T-helper 1 cell treated with Interleukin-12 subunit alpha and Interleukin-12 subunit beta and Interleukin-4 antibody, amounts not matched to agents 30 ng/mL and 1 ng/mL, for 36 hours (primary cell): ENCODE data around the gene CEP152. TPM values are rescaled to one million over a fixed set of nuclear protein-coding genes. Genes with fewer than 3 reads are reported as not detected.
"Not testable (repeated sequence)": the region's sequence is repeated elsewhere in the genome, so short reads cannot be mapped to it uniquely, and the experiment has no call there.

Experiments used
- intact Hi-C: fragments of 100-400 bp; cut with micrococcal nuclease; formaldehyde crosslinking; loops from one replicate; pipeline ENCODE4 v1.15.1; 2024
- total RNA-seq: library from RNA; stranded (reverse); gene quantifications from 2 replicates; pipeline ENCODE4 v1.2.3, GENCODE V29; 2022

The CEP152 gene, protein sequence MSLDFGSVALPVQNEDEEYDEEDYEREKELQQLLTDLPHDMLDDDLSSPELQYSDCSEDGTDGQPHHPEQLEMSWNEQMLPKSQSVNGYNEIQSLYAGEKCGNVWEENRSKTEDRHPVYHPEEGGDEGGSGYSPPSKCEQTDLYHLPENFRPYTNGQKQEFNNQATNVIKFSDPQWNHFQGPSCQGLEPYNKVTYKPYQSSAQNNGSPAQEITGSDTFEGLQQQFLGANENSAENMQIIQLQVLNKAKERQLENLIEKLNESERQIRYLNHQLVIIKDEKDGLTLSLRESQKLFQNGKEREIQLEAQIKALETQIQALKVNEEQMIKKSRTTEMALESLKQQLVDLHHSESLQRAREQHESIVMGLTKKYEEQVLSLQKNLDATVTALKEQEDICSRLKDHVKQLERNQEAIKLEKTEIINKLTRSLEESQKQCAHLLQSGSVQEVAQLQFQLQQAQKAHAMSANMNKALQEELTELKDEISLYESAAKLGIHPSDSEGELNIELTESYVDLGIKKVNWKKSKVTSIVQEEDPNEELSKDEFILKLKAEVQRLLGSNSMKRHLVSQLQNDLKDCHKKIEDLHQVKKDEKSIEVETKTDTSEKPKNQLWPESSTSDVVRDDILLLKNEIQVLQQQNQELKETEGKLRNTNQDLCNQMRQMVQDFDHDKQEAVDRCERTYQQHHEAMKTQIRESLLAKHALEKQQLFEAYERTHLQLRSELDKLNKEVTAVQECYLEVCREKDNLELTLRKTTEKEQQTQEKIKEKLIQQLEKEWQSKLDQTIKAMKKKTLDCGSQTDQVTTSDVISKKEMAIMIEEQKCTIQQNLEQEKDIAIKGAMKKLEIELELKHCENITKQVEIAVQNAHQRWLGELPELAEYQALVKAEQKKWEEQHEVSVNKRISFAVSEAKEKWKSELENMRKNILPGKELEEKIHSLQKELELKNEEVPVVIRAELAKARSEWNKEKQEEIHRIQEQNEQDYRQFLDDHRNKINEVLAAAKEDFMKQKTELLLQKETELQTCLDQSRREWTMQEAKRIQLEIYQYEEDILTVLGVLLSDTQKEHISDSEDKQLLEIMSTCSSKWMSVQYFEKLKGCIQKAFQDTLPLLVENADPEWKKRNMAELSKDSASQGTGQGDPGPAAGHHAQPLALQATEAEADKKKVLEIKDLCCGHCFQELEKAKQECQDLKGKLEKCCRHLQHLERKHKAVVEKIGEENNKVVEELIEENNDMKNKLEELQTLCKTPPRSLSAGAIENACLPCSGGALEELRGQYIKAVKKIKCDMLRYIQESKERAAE (N-terminal part only)
- 21.4 and 25.0 TPM in 2 replicates for total RNA-seq

DNA sequence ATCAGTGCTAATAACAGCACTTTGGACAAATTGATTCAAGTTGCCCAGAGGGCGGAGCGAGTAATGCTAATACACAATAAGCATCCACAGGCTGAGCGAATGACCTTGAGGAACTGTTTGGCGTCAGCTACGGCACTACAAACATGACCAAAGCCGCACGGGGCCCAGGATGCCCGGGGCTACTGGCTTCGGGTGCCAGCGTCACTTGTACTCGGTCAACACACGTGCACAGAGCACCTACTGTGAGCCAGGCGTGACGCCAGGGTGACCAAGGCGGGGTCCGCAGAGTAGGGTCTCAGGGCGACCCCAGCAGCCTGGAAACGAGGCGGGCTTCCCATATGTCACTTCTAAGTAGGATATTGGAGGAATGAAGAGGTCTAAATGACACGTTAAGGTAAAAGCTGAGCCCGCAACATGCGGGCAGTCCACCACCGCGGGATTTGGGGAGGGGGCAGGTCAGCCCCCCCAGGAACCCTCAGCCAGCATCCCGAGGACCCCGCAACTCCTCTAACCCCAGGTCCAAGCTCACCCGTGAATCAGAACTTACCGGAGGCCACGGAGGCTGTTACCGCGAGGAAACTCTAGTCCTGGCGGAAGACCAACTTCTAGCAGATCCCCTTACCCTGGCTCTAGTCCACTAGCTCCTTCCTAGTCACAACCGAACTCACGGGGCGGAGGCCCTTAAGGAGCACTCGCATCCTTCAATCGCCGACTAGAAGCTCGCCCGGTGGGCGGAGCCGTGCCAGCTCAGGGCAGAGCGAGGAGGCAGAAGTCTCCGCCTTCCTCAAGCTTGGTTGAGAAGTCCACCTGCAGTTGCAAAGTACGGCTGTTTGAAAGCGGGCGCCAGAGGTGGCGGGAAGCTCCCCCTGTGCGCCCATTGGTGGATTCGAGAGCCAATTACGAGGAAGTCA lies at the start of gene CEP152:
TSS of gene CEP152 (minus strand) at position 656 of the 911 bp plus-strand sequence. CDS start 5,420 bp downstream, outside the sequence.
- intact Hi-C loops, result loop anchor here (1.0 to 10.0 kb wide), 18 partner anchors 9 to 1954 kb away; partner anchors contain the start of genes COPS2, DUT, EID1 and FAM227B

DNA sequence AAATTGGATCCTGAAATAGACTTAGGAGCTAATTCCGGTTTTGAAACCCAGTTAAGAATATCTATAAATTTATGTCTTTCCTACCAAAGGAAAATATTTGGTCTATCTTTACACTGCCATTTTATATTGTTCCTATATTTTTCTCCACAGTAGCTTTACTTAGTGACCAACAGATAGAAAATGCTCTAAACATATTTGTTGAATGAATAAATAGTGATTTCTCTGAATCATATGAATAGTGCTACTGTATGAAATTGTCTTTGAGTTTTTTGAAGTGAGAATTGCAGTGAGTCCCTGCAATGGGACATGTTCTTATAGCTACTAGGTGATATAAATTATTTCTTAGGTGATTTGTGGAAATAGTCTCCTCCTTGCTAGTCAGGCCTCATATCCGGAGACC lies 48.6 kb upstream of the CEP152 start:
- intact Hi-C loops, result no loop called here

DNA sequence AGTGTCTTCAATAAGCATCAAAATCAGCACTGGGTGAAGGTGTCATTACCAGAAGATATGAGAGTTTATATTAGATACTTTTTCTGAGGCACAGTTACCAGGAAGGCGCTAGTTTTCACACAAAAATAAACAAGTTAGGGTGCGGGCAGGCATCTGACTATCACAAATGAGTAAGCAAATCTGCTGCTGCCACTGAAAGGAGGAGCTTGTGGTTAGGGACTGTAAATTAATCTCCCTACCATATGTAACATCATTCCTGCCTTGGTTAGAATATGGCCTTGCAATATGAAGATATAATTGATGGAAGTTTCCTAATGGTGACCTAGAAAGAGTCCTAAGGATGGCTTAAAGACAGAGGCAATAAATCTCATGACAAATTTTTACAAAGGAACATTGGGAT lies 47.5 kb upstream of the CEP152 start:
- intact Hi-C loops, result no loop called here

DNA sequence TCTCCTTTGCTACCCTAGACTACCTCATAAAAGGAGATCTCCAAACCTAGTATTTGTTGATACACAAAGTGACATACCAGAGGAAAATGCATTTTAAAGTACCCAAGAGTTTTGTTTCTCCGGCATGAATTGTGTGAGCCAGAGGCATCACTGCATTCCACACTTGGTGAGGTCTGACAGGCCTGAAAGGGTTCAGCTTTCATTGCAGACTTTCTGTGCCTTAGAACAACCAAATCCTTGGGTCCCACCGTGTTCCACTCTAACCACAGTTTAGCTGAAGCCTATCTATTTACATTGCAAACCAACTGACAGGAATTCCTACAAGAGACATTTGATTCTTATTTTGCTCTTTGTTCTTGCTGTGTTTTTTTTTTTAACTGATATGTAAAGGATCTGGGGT lies 46.1 kb upstream of the CEP152 start:
- intact Hi-C loops, result no loop called here

DNA sequence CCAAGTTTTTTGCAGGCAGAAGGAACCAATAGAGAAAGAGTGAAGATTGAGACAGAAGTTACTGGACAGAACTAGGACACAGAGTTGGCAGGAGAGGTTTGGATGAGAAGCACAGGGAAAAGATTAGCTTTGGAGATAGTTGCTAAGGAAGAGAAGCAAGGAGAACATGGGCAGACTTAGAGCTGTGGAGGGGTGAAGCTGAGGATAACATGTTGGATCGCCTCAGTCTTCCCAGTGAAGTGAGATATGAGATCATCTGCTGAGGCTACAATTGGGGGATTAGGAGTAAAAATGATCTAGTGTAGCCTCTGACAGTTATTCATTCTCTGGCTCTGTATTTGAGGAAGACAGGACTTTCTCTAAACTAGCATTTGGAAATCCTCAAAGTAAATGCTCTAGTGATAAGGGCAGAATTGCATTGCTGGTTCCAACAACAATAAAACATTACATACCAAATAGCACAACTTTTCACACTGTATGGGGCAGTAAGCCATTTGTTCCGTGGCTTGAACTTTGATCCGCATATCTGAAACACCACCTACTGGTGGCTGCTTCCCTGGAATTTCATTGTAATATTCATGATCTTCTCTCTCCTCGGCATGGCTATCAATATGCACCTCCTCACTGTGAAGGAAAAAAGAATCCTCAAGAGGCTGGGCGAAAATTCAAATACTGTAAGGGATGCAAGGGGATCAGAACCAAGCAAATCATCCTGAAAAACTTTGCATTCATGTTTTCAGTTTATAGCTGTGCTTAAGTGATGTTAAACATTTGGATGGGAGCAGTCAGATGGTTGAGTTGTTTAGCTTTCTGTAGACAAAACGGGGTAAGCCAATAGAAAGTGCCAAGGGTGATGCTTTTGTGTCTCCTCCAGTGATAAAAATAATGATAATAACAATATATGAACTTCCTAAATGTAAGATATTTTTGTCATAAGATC lies 44.9 kb upstream of the CEP152 start:
- intact Hi-C loops, result no loop called here

DNA sequence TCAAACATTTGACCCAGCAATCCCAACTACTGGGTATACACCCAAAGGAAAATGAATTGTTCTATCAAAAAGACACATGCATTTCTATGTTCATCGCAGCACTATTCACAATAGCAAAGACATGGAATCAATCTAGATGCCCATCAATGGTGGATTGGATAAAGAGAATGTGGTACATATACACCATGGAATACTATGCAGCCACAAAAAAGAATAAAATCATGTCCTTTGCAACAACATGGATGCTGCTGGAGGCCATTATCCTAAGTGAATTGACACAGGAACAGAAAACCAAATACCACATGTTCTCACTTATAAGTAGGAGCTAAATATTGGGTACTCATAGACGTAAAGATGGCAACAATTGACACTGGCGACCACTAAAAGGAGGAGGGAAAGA lies 43.6 kb upstream of the CEP152 start:
- intact Hi-C loops, result not testable (repeated sequence)

DNA sequence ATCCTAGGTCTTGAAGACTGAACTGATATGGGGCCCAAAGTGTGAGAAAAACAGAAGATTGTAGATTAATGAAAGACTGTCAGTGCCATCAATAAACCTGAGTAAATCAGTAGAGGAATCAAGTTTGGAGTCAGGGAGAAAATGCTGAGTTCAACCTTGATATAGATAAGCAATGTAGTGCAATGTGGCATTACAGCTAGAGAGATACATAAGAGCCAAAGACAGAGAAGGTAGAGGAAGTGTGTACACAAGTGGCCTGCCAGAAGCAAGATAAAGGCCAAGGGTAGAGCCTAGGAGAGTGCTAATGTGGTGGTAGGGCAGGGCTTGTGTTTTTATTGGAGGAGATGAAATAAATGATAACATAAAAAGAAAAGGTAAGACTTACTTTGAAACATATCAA lies 41.1 kb upstream of the CEP152 start:
- intact Hi-C loops, result no loop called here

DNA sequence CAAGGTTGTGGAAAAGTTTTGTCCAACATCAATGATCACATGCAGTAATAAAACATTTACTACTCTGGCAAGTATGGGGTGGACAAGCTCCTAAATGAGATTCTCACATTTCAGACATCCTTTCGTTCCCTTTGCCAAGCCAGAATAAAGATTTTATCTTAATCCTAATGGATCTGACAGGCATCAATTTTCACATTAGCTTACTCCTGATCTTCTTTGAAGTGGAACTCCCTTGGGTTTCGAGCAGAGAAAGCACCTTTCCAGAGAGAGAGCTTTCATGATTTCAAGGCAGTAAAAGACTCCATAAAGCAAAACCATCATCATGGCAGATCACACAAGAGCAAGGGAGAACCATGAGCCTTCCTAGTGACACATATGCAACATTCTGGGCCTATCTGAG lies 39.8 kb upstream of the CEP152 start:
- intact Hi-C loops, result no loop called here

DNA sequence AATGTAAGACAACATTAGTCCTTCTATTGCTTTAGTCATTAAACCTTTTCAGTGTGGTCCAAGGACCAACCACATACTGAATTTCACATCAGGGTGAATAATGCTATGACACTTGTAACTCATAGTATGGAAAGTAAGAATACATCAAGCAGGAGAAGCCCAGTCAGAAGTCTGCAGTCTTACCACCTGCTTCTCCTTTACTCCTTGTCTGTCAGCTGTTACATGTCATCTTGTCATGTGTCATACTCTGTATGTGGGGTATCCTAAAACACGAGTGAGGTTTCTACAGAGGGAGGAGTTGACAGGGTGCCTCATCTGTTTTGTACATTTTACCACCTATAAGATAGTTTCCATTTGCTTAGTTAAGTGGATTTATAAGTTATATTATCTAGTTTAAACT lies 34.3 kb upstream of the CEP152 start:
- intact Hi-C loops, result no loop called here

DNA sequence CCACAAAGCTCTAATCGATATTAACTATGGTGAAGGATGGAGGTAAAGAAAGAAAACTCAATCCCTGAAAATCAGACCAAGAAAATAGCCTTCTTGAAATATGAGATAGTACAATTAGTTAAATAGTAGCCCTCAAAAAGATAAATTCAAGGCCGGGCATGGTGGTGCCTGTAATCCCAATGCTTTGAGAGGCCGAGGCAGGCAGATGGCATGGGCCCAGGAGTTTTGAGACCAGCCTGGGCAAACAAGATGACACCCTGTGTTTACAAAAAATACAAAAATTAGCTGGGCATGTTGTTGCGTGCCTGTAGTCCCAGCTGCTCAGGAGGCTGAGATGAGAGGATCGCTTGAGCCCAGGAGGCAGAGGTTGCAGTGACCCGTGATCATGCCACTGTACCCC lies 31.6 kb upstream of the CEP152 start:
- intact Hi-C loops, result no loop called here

DNA sequence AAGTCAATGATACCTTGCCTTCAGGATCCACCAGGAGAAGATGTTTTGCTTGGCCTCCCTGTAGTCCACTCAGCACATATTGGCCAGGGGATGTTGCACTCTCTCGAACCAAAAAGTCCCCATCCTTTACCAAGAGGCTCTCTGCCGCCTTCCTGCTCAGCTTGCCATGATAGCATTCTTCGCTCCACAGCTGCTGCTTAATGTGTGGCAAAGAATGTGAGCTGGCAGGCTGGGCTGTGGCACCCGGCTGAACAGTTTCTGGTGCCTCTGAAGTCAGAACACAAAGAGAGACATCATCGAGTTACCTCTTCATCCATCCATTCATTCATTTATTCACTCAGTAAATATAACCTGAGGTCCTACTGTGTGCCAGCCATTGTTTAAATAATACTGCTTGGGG lies 23.9 kb upstream of the CEP152 start:
- intact Hi-C loops, result no loop called here

DNA sequence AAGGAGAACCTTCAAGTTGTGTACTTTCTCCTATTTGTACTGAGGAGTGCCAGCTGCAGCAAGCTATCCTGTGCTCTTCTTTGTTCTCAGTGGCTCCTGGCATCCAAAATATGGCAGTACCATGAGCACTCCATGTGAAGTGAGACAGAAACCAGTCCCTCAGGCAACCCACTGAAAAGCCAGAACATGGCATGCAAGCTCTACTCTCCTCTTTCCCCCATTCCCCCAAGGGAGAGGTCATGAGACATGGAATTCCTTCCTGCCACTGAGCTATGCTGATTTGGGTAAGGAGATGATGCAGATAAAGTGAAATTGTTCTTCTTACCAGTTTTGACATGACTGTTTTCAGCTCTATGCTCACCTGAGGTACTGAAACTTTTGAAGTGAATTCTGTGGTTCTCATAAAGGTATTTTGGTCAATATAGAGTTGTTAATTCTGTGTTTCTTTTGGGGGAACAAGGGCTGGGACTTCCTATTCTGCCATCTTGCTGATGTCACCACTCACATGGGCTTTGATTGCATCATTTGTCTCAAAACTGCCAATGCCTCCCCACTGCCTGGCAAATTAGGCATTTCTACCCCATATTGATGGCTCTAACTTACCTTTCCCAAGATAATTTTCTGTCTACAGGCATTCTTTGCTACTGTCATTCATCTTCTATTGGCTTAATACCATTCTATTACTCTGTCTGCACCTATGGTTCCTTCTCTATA lies 22.8 kb upstream of the CEP152 start:
- intact Hi-C loops, result no loop called here

DNA sequence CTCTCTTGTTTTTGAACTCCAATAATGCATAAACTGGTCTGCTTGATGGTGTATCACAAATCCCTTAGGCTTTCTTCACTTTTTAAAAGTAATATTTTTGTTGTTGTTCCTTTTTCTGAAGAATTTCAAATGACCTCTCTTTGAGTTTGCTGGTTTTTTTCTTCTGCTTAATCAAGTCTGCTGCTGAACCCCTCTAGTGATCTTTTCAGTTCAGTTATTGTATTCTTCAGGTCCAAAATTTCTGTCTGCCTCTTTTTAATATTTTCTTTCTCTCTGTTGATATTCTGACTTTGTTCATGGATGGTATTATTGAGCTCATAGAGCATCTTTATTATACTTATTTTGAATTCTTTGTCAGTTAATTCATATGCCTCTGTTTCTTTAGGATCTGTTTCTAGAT lies 21.8 kb upstream of the CEP152 start:
- intact Hi-C loops, result no loop called here

DNA sequence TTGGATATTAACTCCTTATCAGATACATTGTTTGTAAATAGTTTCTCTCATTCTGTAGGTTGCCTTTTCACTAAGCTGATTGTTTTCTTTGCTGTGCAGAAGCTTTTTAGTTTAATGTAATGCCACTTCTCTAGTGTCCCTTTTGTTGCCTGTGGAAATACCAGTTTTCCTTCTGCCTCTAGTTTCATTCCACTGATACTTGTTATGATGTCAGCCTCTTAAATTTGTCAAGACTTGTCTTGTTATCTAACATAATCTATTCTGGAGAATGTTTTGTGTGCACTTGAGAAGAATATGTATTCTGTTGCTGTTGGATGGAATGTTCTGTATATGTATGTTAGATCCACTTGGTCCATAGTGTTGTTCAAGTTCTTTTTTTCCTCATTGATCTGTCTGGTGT lies 18.0 kb upstream of the CEP152 start:
- intact Hi-C loops, result no loop called here

DNA sequence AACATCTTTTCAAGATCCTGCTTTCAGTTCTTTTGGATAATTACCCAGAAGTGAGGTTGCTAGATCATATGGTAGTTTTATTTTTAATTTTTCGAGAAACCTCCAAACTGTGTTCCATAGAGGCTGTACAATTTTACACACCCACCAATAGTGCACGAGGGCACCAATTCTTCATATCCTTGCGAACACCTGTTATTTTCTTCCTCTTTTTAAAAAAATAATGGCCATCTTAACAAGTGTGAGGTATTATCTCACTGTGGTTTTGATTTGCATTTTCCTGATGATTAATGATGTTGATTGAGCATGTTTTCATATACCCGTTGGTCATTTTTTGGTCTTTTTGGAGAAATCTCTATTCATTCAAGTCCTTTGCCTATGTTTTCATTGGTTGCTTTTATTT lies 17.6 kb upstream of the CEP152 start:
- intact Hi-C loops, result no loop called here

DNA sequence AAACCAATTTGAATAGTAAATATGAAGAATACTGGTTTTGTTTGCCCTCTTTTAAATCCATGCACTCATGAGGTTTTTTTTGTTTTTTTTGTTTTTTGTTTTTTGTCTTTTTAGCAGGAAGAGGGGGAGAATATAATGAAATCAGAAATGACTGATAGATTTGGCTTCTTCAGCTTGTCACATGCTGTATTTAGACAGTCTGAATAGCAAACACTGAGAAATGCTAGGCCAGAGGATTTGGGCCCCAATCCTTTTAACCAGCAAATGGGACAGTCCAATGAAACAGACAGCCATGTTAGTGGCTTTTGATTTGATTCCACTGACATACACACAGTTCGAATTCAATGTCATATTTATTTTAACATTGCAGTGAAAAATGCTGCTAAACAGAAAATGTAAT lies 14.2 kb upstream of the CEP152 start:
- intact Hi-C loops, result no loop called here

DNA sequence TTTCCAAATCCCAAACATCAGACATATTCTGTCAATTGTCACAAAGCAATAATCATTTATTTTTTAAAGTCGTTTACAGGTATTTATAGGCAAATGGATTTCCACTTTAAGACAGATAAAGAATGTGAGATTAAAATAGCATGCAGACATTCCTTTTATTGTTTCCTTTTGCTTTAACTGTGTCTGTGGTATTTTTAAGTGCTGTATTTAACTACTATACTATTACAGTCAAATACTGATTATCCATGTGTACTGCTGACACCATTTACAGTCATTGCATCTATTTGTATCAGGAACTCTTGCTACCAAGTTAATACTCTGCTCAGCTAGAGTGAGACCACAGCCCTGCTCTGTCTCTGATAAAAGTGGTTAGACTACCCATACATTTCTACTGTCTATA lies 12.8 kb upstream of the CEP152 start:
- intact Hi-C loops, result no loop called here

DNA sequence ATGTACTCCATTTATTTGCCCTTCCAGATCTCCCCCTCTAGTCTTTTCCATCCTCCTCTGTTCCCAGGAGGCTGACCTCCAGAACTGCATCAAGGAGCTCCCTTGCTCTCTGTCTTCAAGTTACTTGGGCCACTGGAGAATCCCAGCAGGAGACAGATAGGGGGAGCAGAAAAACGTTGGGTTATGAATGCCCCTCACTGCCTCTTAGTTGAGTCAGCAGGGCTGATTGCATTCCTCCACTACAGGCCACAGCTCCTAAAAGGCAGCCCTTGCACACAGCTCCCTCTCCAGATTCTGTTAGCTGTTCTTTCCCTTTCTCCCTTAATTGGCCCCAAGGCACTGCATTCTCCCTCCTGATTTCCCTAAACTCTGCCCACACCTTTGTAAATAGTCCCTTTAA lies 12.4 kb upstream of the CEP152 start:
- intact Hi-C loops, result no loop called here

DNA sequence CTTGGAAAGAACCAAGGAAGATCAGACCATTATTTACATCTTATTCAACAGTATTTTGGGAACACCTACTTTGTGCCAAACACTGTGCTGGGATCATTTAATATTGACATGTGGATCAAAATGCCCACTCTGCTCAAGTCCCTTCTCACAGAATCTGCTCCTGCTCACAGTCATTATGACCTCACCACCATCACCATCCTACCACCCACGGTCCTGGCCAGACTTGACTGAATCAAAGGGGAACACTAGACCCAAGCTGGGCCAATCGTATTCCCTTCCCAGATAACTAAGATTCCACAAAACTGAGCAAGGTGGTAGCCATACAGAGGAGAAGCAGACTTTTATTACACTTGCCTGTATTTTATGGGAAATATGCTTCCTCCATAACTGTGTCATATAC lies 3.4 kb upstream of the CEP152 start:
- intact Hi-C loops, result loop anchor here (5.0 to 10.0 kb wide), 2 partner anchors 637 to 1951 kb away; partner anchors contain the start of genes MYEF2 and SPPL2A
